DND-41 (cell line): ENCODE results near the gene CYSRT1.

Experiments
- ATAC-seq: fragments of 200-7000 bp; cut with Tn5 transposase; 3 replicates; pipeline ENCODE4 v1.9.1; 2021; ENCODE audit warnings: low read depth; ENCODE audit not compliant: insufficient read depth
- DNase-seq: peaks from one replicate; pipeline ENCODE4 v3.0.0-alpha.2; 2020
- H2AFZ ChIP-seq: 2 replicates; pipeline ENCODE4 v1.6.0; 2012; ENCODE audit warnings: low read depth, low read length
- H3K27ac ChIP-seq: 2 replicates; pipeline ENCODE4 v1.5.1; 2012; ENCODE audit warnings: low read length, inconsistent platforms
- H3K27me3 ChIP-seq: fragments of 200-600 bp; sonication (generic); 2 replicates; pipeline ENCODE4 v1.6.0; 2012; ENCODE audit warnings: low read length, mild to moderate bottlenecking, inconsistent platforms; ENCODE audit not compliant: insufficient read depth, poor library complexity
- H3K36me3 ChIP-seq: 2 replicates; pipeline ENCODE4 v1.5.1; 2012; ENCODE audit warnings: low read length, inconsistent platforms; ENCODE audit not compliant: insufficient read depth
- H3K4me1 ChIP-seq: 2 replicates; pipeline ENCODE4 v1.5.1; 2012; ENCODE audit warnings: mild to moderate bottlenecking, low read length; ENCODE audit not compliant: insufficient read depth
- H3K4me2 ChIP-seq: 2 replicates; pipeline ENCODE4 v1.6.0; 2012; ENCODE audit warnings: mild to moderate bottlenecking, moderate library complexity, low read length, inconsistent platforms; ENCODE audit not compliant: insufficient read depth
- H3K4me3 ChIP-seq, 2 experiments: fragments of 200-600 bp in 1 of 2; shearing (Covaris generic) in 1 of 2; 2 replicates each; pipeline ENCODE4 v1.5.1; 2012 to 2016; ENCODE audit warnings: inconsistent platforms in 2 of 2, low read length in 2 of 2, mild to moderate bottlenecking in 2 of 2, low read depth in 1 of 2, moderate library complexity in 1 of 2
- H3K79me2 ChIP-seq: 2 replicates; pipeline ENCODE4 v1.6.0; 2012; ENCODE audit warnings: low read length, inconsistent platforms; ENCODE audit not compliant: insufficient read depth
- H3K9ac ChIP-seq: 2 replicates; pipeline ENCODE4 v1.6.0; 2012; ENCODE audit warnings: low read depth, mild to moderate bottlenecking, inconsistent platforms, low read length, moderate library complexity
- H3K9me3 ChIP-seq: 2 replicates; pipeline ENCODE4 v1.5.1; 2012; ENCODE audit warnings: low read length, moderate library complexity, mild to moderate bottlenecking, inconsistent platforms; ENCODE audit not compliant: insufficient read depth, severe bottlenecking
- H4K20me1 ChIP-seq: 2 replicates; pipeline ENCODE4 v1.6.0; 2012; ENCODE audit warnings: low read length; ENCODE audit not compliant: insufficient read depth
- EZH2 ChIP-seq: IDR thresholded peaks from 3 replicates; pipeline ENCODE4 v1.6.1; 2012; ENCODE audit warnings: borderline replicate concordance, low read depth, mild to moderate bottlenecking, moderate library complexity, low read length, inconsistent platforms; ENCODE audit not compliant: severe bottlenecking
- TF ChIP-seq, protein P1 (sequence below): IDR thresholded peaks from 2 replicates; pipeline ENCODE4 v1.5.1; 2012; ENCODE audit warnings: borderline replicate concordance, low read length, moderate library complexity, mild to moderate bottlenecking; ENCODE audit not compliant: poor library complexity, severe bottlenecking; ENCODE audit errors: extremely low read depth

CYSRT1 gene

DNA sequence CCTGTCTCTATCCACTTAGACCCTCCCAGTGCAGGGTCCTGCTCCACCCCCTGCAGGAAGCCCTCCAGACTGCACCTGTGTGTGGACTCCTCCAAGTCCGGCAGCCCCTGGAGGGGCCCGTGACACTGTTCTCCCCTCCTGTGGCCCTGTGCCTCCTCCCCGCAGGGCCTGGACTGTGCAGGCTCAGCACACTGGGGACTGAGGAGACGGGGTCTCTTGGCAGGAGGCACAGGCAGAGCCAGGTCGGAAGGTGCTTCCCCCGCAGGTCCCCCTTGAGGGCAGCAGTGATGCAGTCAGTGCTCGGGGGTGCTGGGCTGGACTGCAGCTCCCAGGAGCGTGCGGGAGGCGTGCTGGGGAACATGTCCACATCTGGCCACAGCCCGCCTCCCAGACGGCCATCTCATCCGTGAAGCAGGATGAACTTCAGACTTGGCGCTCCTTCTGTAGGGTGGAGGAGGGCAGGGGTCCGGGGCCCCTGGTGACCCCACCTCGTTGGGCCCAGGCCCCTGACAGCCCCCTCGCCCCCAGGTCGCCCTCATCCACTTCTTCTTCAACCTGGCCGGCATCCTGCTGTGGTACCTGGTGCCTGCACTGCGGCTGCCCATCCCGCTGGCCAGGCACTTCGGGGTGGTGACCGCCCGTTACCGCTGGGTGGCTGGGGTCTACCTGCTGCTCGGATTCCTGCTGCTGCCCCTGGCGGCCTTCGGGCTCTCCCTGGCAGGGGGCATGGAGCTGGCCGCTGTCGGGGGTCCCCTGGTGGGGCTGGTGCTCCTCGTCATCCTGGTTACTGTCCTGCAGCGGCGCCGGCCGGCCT lies 10.7 kb downstream of the CYSRT1 start:
- H2AFZ ChIP-seq = no peak overlapping the region
- ATAC-seq (no peak), DNase-seq (no peak)
- H3K27me3 ChIP-seq = no peaks in the 10 kb centered on the region
- no peak overlapping the region for H3K4me3 ChIP-seq
- no peaks in the 10 kb centered on the region for H3K9me3 ChIP-seq
- H4K20me1 ChIP-seq = peaks cover 13% of the 10 kb centered on the region; the same call in 1 of the 2 replicates
- no peaks in the 10 kb centered on the region; the same call in 1 of the 2 replicates for H3K36me3 ChIP-seq
- H3K4me1 ChIP-seq = peaks cover 37% of the 10 kb centered on the region
- H3K27ac ChIP-seq = no peak overlapping the region
- H3K4me2 ChIP-seq = peak overlapping the region; percentile 52; the same call in 1 of the 2 replicates
- H3K79me2 ChIP-seq = peaks cover 9% of the 10 kb centered on the region
- TF ChIP-seq, protein P1, sequence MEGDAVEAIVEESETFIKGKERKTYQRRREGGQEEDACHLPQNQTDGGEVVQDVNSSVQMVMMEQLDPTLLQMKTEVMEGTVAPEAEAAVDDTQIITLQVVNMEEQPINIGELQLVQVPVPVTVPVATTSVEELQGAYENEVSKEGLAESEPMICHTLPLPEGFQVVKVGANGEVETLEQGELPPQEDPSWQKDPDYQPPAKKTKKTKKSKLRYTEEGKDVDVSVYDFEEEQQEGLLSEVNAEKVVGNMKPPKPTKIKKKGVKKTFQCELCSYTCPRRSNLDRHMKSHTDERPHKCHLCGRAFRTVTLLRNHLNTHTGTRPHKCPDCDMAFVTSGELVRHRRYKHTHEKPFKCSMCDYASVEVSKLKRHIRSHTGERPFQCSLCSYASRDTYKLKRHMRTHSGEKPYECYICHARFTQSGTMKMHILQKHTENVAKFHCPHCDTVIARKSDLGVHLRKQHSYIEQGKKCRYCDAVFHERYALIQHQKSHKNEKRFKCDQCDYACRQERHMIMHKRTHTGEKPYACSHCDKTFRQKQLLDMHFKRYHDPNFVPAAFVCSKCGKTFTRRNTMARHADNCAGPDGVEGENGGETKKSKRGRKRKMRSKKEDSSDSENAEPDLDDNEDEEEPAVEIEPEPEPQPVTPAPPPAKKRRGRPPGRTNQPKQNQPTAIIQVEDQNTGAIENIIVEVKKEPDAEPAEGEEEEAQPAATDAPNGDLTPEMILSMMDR = no peak
- no peak for TF ChIP-seq EZH2
- peak overlapping the region; percentile 38; the same call in 1 of the 2 replicates for H3K9ac ChIP-seq

DNA sequence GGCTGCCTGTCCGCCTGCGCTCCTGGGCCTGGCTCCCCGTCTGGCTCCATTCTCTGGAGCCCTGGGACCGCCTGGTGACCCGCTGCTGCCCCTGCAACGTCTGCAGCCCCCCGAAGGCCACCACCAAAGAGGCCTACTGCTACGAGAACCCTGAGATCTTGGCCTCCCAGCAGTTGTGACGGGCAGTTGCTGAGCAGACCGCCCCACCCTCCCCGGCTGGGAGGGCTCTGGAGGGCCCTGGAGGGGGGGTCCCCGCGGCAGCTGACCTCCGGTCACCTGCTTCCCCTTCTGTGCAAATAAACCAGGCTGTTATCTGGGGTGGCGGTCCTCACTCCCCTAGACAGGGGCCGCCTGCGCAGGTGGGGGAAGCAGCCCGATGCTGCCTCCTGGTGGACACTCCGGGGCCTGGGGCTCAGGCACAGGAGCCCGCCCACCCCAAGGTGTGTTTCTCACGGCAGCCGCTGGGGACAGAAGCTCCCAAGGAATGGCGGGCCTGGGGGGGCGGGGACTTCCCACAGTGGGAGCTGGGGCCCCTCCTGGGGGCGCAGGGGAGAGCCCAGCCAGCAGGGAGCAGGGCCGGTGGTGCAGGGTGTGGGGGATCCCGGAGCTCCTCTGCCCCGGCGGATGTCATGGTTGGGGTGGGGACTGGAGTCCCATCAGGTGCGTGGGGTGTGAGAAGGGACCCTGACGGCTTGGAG lies 11.4 kb downstream of the CYSRT1 start:
- no peaks in the 10 kb centered on the region for H3K9me3 ChIP-seq
- no peak overlapping the region for H3K4me3 ChIP-seq
- peaks cover 9% of the 10 kb centered on the region for H3K79me2 ChIP-seq
- peaks cover 13% of the 10 kb centered on the region; the same call in 1 of the 2 replicates for H4K20me1 ChIP-seq
- no peak for TF ChIP-seq EZH2
- TF ChIP-seq, protein P1 = peak; percentile 98
- peak; percentile 55 for ATAC-seq
- H3K4me2 ChIP-seq = peak overlapping the region; percentile 52
- H2AFZ ChIP-seq = peak overlapping the region; percentile 8; the same call in 1 of the 2 replicates
- H3K36me3 ChIP-seq = no peaks in the 10 kb centered on the region; the same call in 1 of the 2 replicates
- H3K9ac ChIP-seq = peak overlapping the region; percentile 38; the same call in 1 of the 2 replicates
- H3K27ac ChIP-seq = no peak overlapping the region
- H3K4me1 ChIP-seq = peaks cover 37% of the 10 kb centered on the region
- peak; percentile 89 for DNase-seq
- no peaks in the 10 kb centered on the region for H3K27me3 ChIP-seq

DNA sequence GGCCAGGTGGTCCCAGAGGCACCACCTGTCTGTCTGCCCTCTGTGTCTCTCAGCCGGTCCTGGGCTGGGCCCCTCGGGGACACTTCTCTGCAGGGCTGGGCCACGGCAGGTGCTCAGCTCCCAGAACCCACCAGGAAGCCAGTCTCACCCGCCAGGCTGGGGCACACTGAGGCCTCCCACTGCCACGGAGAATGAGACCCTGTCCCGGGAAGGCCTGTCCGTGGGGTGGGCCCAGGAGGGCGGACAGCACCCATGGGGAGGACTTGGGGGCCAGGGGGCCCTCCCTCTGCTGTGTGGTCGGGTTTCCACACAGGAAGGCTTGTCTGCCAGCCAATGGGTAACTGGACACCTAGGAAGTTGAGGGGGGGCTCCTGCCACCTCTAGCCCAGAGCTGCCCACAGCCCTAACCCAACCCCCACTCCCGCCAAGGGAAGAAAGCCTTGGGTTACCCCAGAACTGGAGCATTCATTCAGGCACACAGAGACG lies 12.0 kb downstream of the CYSRT1 start:
- H3K9me3 ChIP-seq = no peaks in the 10 kb centered on the region
- peaks cover 14% of the 10 kb centered on the region for H3K79me2 ChIP-seq
- H3K4me2 ChIP-seq = peak overlapping the region; percentile 52
- ATAC-seq (no peak), DNase-seq (no peak)
- H3K36me3 ChIP-seq = peaks cover 5% of the 10 kb centered on the region
- peaks cover 18% of the 10 kb centered on the region for H4K20me1 ChIP-seq
- H3K27ac ChIP-seq = no peak overlapping the region
- H3K4me3 ChIP-seq = no peak overlapping the region
- TF ChIP-seq EZH2 = no peak
- TF ChIP-seq, protein P1 = no peak
- peak overlapping the region; percentile 8; the same call in 1 of the 2 replicates for H2AFZ ChIP-seq
- H3K4me1 ChIP-seq = peaks cover 40% of the 10 kb centered on the region
- peak overlapping the region; percentile 38 for H3K9ac ChIP-seq
- H3K27me3 ChIP-seq = no peaks in the 10 kb centered on the region
